OCI-LY3 (cell line): ENCODE data around the gene GLP2R.

Source experiments
- H2AFZ ChIP-seq: fragments of 200-600, 300-600 bp; shearing (Covaris generic); 2 replicates; pipeline ENCODE4 v1.6.0; 2014; ENCODE audit warnings: antibody characterized with exemption, low read depth, low read length
- H3K27ac ChIP-seq: fragments of 200-600, 300-600 bp; sonication (generic); 2 replicates; pipeline ENCODE4 v1.5.1; 2014; ENCODE audit warnings: mild to moderate bottlenecking, low read length, moderate library complexity, mixed read lengths
- H3K27me3 ChIP-seq: fragments of 200-600, 300-600 bp; sonication (generic); 2 replicates; pipeline ENCODE4 v1.6.1; 2014; ENCODE audit warnings: low read depth, low read length, mixed read lengths
- H3K36me3 ChIP-seq: fragments of 200-600, 300-600 bp; sonication (generic); replicated peaks from 2 replicates; pipeline ENCODE3; 2014; ENCODE audit warnings: low read depth, low read length, mixed read lengths
- H3K4me1 ChIP-seq: fragments of 300-600, 200-600 bp; sonication (generic); 2 replicates; pipeline ENCODE4 v1.6.1; 2014; ENCODE audit warnings: low read length, mixed read lengths
- H3K4me2 ChIP-seq: fragments of 200-600, 300-600 bp; sonication (generic); 2 replicates; pipeline ENCODE4 v1.6.1; 2014; ENCODE audit warnings: low read length, mixed read lengths
- H3K4me3 ChIP-seq: fragments of 300-600, 200-600 bp; sonication (generic); 2 replicates; pipeline ENCODE4 v1.5.1; 2014; ENCODE audit warnings: antibody characterized with exemption, mild to moderate bottlenecking, low read length, moderate library complexity
- H3K79me2 ChIP-seq: fragments of 300-600, 200-600 bp; shearing (Covaris generic); 2 replicates; pipeline ENCODE4 v1.6.1; 2014; ENCODE audit warnings: mild to moderate bottlenecking, low read length, mixed read lengths
- H3K9ac ChIP-seq: fragments of 300-600, 200-600 bp; shearing (Covaris generic); 2 replicates; pipeline ENCODE4 v1.6.0; 2014; ENCODE audit warnings: mild to moderate bottlenecking, low read length, moderate library complexity
- H3K9me3 ChIP-seq: fragments of 200-600, 300-600 bp; shearing (Covaris generic); 2 replicates; pipeline ENCODE4 v1.6.1; 2014; ENCODE audit warnings: low read length, mixed read lengths; ENCODE audit not compliant: insufficient read depth
- H4K20me1 ChIP-seq: fragments of 200-600, 300-600 bp; sonication (generic); 2 replicates; pipeline ENCODE4 v1.6.1; 2016; ENCODE audit warnings: low read length, mixed read lengths; ENCODE audit not compliant: insufficient read depth
- CTCF ChIP-seq: fragments of 200-600, 300-600 bp; sonication (generic); IDR thresholded peaks from 2 replicates; pipeline ENCODE4 v1.5.1; 2014; ENCODE audit warnings: antibody characterized with exemption, low read length, low read depth
- EZH2phosphoT487 ChIP-seq: fragments of 200-600 bp; shearing (Covaris generic); IDR thresholded peaks from 2 replicates; pipeline ENCODE4 v1.6.1; 2018; ENCODE audit warnings: antibody characterized with exemption, mixed run types, low read depth

The GLP2R gene

GRCh38 chr17:9893411-9894012, 67.8 kb downstream of the GLP2R start:
- Histone ChIP-seq H3K4me3 (no peak overlapping the region), H3K27me3 (no peaks in the 10 kb centered on the region), H3K79me2 (no peaks in the 10 kb centered on the region), H4K20me1 (no peaks in the 10 kb centered on the region), H2AFZ (no peak overlapping the region), H3K4me2 (no peak overlapping the region), H3K9me3 (no peaks in the 10 kb centered on the region), H3K27ac (no peak overlapping the region), H3K4me1 (no peaks in the 10 kb centered on the region), H3K36me3 (no peaks in the 10 kb centered on the region), H3K9ac (no peak overlapping the region)
- TF ChIP-seq EZH2phosphoT487 (no peak), CTCF (no peak)

GRCh38 chr17:9894231-9894630, 68.5 kb downstream of the GLP2R start:
- Histone ChIP-seq H3K27me3 (no peaks in the 10 kb centered on the region), H4K20me1 (no peaks in the 10 kb centered on the region), H2AFZ (no peak overlapping the region), H3K9me3 (no peaks in the 10 kb centered on the region), H3K27ac (no peak overlapping the region), H3K9ac (no peak overlapping the region), H3K36me3 (no peaks in the 10 kb centered on the region), H3K4me2 (no peak overlapping the region), H3K79me2 (no peaks in the 10 kb centered on the region), H3K4me3 (no peak overlapping the region), H3K4me1 (no peaks in the 10 kb centered on the region)
- no peak for TF ChIP-seq EZH2phosphoT487
- TF ChIP-seq CTCF: no peak

- no peaks in the 10 kb centered on the region for H3K9me3 ChIP-seq
- no peaks in the 10 kb centered on the region for H3K4me1 ChIP-seq
These were observed 70.2 kb downstream of the GLP2R start for GRCh38 chr17:9895923-9896322.

GRCh38 chr17:9897372-9897968, 71.7 kb downstream of the GLP2R start:
- no peaks in the 10 kb centered on the region for H4K20me1 ChIP-seq
- no peak overlapping the region for H3K4me2 ChIP-seq
- no peaks in the 10 kb centered on the region for H3K27me3 ChIP-seq
- H3K9ac ChIP-seq: no peak overlapping the region
- no peaks in the 10 kb centered on the region for H3K4me1 ChIP-seq
- H3K27ac ChIP-seq: no peak overlapping the region
- no peaks in the 10 kb centered on the region for H3K79me2 ChIP-seq
- no peaks in the 10 kb centered on the region for H3K9me3 ChIP-seq
- H3K4me3 ChIP-seq: no peak overlapping the region
- TF ChIP-seq EZH2phosphoT487 (no peak), CTCF (no peak)
- H2AFZ ChIP-seq: no peak overlapping the region
- H3K36me3 ChIP-seq: no peaks in the 10 kb centered on the region

More at GRCh38 chr17:9895923-9896322, 70.2 kb downstream of the GLP2R start:
- Histone ChIP-seq H3K27ac (no peak overlapping the region), H3K9ac (no peak overlapping the region), H3K36me3 (no peaks in the 10 kb centered on the region), H3K4me2 (no peak overlapping the region), H3K4me3 (no peak overlapping the region), H2AFZ (no peak overlapping the region), H3K79me2 (no peaks in the 10 kb centered on the region), H4K20me1 (no peaks in the 10 kb centered on the region), H3K27me3 (no peaks in the 10 kb centered on the region)
- TF ChIP-seq EZH2phosphoT487: no peak
- no peak for TF ChIP-seq CTCF
